Measurements from ENCODE around the gene TANGO6.

The TANGO6 gene

DNA sequence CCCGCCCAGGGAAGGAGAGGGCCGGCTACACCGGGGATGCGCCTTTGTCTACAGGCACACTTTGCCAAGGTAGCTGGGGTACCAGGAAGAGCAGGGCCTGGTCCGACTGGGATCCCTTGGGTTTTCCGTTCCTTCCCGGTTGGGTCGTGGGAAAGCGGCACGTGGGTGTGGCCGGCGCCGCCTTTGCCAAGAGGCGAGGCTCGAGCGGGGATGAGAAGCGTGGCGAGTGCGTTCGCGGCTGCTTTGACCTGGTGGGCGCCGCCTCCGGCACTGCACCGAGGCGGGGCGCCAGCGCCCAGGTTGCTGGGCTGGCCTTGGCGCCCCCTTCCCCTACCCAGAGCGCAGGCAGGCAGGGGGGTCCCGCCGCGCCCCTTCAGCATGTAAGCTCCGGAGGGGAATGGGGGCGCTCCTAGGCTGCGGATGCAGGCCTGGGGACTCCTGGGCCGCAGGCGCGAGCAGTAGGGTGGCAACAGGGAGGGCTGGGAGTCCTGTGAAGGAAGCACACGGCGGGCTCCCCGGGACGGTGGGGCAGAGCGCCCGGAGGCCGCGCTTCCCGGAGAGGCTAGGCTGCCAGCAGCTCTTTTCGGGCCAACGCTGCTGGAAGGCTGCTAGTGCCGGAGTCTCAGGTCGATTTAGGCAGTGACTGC, 264.1 kb downstream of the TANGO6 start:
- peaks cover 42% of the 10 kb centered on the region for H4K20me1 ChIP-seq (ENCODE audit: insufficient read depth, low read length)
- no peak overlapping the region for H3K9ac ChIP-seq (ENCODE audit: low read depth, low read length)
- H3K4me2 ChIP-seq (ENCODE audit: insufficient read depth, low read length), result no peak overlapping the region
- TF ChIP-seq EZH2 (IDR thresholded peaks at IDR 0.05; ENCODE audit: borderline replicate concordance, low read depth, low read length, severe bottlenecking), result no peak
- TF ChIP-seq, protein P1, sequence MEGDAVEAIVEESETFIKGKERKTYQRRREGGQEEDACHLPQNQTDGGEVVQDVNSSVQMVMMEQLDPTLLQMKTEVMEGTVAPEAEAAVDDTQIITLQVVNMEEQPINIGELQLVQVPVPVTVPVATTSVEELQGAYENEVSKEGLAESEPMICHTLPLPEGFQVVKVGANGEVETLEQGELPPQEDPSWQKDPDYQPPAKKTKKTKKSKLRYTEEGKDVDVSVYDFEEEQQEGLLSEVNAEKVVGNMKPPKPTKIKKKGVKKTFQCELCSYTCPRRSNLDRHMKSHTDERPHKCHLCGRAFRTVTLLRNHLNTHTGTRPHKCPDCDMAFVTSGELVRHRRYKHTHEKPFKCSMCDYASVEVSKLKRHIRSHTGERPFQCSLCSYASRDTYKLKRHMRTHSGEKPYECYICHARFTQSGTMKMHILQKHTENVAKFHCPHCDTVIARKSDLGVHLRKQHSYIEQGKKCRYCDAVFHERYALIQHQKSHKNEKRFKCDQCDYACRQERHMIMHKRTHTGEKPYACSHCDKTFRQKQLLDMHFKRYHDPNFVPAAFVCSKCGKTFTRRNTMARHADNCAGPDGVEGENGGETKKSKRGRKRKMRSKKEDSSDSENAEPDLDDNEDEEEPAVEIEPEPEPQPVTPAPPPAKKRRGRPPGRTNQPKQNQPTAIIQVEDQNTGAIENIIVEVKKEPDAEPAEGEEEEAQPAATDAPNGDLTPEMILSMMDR (IDR thresholded peaks at IDR 0.05; ENCODE audit: borderline replicate concordance, extremely low read depth, low read length, poor library complexity, severe bottlenecking), result no peak
- H3K79me2 ChIP-seq (ENCODE audit: insufficient read depth, low read length), result no peaks in the 10 kb centered on the region
- H3K27ac ChIP-seq (ENCODE audit: low read length), result no peak overlapping the region
- no peak overlapping the region for H2AFZ ChIP-seq (ENCODE audit: low read depth, low read length)
- ATAC-seq (ENCODE audit: insufficient read depth, low read depth) (no peak), DNase-seq (no peak)
- H3K36me3 ChIP-seq (ENCODE audit: insufficient read depth, low read length), result peaks cover 15% of the 10 kb centered on the region
- peaks cover 18% of the 10 kb centered on the region for H3K4me1 ChIP-seq (ENCODE audit: insufficient read depth, low read length)
- H3K4me3 ChIP-seq (ENCODE audit: low read depth in 1 of 2, low read length in 2 of 2), result no peak overlapping the region
- no peaks in the 10 kb centered on the region for H3K9me3 ChIP-seq (ENCODE audit: insufficient read depth, low read length, severe bottlenecking)
- H3K27me3 ChIP-seq (ENCODE audit: insufficient read depth, low read length, poor library complexity), result peaks cover 19% of the 10 kb centered on the region

DNA sequence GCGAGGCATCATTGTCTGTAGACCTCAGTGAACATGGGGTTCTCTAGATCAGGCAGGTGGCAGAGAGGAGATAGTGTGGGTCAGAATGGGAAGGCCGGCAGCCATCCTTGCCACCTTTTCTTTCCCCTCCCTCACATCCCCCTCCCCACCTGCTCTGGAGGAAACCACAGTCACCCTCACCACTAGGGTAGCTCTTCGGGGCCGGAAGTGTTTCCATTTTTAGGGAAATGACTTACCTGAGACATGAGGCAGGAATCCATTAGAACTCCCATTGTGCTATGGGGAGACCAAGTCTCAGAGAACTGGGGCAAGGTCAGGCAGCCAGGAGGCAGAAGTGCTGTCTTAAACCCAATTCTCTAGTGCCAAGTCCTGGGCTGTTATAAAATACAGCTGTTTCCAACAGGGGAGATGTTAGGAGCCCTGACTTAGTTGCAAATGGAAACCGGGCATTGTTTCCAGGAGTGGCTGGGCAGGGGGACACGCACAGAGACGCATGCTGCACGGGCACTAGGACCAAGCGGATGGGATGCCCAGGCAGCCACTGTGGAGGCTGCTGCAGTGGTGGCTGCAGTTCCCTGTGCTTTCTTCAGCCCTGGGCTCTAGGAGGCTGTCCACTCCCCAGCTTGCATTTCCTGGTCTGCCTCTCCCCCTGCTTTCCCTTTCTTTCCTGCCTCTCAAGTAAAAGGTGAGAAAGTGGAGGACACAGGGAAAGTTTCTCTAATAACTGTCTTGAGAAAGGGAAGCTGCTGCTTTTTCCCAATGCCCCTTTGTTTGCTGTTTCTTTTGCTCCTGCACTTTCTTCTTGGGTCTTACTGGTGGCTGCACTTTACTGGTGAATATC, 265.0 kb downstream of the TANGO6 start:
- Histone ChIP-seq H3K27me3 (ENCODE audit: insufficient read depth, low read length, poor library complexity) (peaks cover 19% of the 10 kb centered on the region), H2AFZ (ENCODE audit: low read depth, low read length) (no peak overlapping the region), H3K36me3 (ENCODE audit: insufficient read depth, low read length) (peaks cover 17% of the 10 kb centered on the region), H3K4me3 (ENCODE audit: low read depth in 1 of 2, low read length in 2 of 2) (no peak overlapping the region), H3K4me1 (ENCODE audit: insufficient read depth, low read length) (peaks cover 18% of the 10 kb centered on the region), H3K27ac (ENCODE audit: low read length) (no peak overlapping the region), H3K9ac (ENCODE audit: low read depth, low read length) (no peak overlapping the region), H4K20me1 (ENCODE audit: insufficient read depth, low read length) (peaks cover 50% of the 10 kb centered on the region), H3K9me3 (ENCODE audit: insufficient read depth, low read length, severe bottlenecking) (no peaks in the 10 kb centered on the region), H3K79me2 (ENCODE audit: insufficient read depth, low read length) (no peaks in the 10 kb centered on the region), H3K4me2 (ENCODE audit: insufficient read depth, low read length) (no peak overlapping the region)
- DNase-seq, result no peak
- TF ChIP-seq EZH2 (IDR thresholded peaks at IDR 0.05; ENCODE audit: borderline replicate concordance, low read depth, low read length, severe bottlenecking), result no peak
- TF ChIP-seq, protein P1 (IDR thresholded peaks at IDR 0.05; ENCODE audit: borderline replicate concordance, extremely low read depth, low read length, poor library complexity, severe bottlenecking), result no peak
- no peak for ATAC-seq (ENCODE audit: insufficient read depth, low read depth)

DNA sequence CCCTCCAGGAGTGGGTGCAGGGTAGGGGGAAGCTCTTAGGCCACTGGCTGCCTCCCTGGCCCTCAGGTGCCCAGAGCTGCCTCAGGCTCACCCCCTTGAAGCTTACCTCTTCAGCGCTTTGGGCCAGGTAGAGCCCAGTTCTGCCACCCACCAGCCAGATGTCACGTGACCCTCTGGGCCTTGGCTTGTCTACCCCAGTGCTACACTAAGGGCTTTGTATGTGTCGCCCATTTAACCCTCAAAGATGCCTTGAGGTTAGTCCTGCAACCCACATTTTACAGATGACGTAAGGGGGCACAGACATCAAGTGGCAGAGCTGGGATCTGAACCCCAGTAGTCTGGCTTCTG, 265.5 kb downstream of the TANGO6 start:
- no peak overlapping the region for H3K4me3 ChIP-seq (ENCODE audit: low read depth in 1 of 2, low read length in 2 of 2)
- no peaks in the 10 kb centered on the region for H3K9me3 ChIP-seq (ENCODE audit: insufficient read depth, low read length, severe bottlenecking)
- peaks cover 18% of the 10 kb centered on the region for H3K27me3 ChIP-seq (ENCODE audit: insufficient read depth, low read length, poor library complexity)
- peaks cover 18% of the 10 kb centered on the region for H3K4me1 ChIP-seq (ENCODE audit: insufficient read depth, low read length)
- peaks cover 51% of the 10 kb centered on the region for H4K20me1 ChIP-seq (ENCODE audit: insufficient read depth, low read length)
- no peaks in the 10 kb centered on the region for H3K79me2 ChIP-seq (ENCODE audit: insufficient read depth, low read length)
- ATAC-seq (ENCODE audit: insufficient read depth, low read depth) (no peak), DNase-seq (no peak)
- no peak overlapping the region for H3K9ac ChIP-seq (ENCODE audit: low read depth, low read length)
- TF ChIP-seq EZH2 (IDR thresholded peaks at IDR 0.05; ENCODE audit: borderline replicate concordance, low read depth, low read length, severe bottlenecking), result no peak
- TF ChIP-seq, protein P1 (IDR thresholded peaks at IDR 0.05; ENCODE audit: borderline replicate concordance, extremely low read depth, low read length, poor library complexity, severe bottlenecking), result no peak
- H3K36me3 ChIP-seq (ENCODE audit: insufficient read depth, low read length), result peaks cover 23% of the 10 kb centered on the region
- no peak overlapping the region for H3K4me2 ChIP-seq (ENCODE audit: insufficient read depth, low read length)
- no peak overlapping the region for H3K27ac ChIP-seq (ENCODE audit: low read length)
- no peak overlapping the region for H2AFZ ChIP-seq (ENCODE audit: low read depth, low read length)

All from DND-41 (cell line).